Right atrium auricular region (tissue), 2 donors: ENCODE results near the gene IGIP. TPM values are rescaled to one million over a fixed set of nuclear protein-coding genes. Genes with fewer than 3 reads are reported as not detected.

Source experiments
- DNase-seq: peaks from one replicate; pipeline ENCODE4 v3.0.0-alpha.2; 2019; ENCODE audit warnings: low spot score
- H3K27ac ChIP-seq, 2 donors: fragments of 200-600 bp; sonication (generic); 1 replicate in 1 of 2; 2 replicates in 1 of 2; pipeline ENCODE4 v1.5.1; 2016 to 2019
- H3K27me3 ChIP-seq, 2 donors: fragments of 200-600 bp; sonication (generic); one replicate each; pipeline versions ENCODE4 v1.5.1 to v1.6.0; 2017 to 2019
- H3K36me3 ChIP-seq: fragments of 200-600 bp; sonication (generic); one replicate; pipeline ENCODE4 v1.5.1; 2016
- H3K4me1 ChIP-seq, 2 donors: fragments of 200-600 bp; sonication (generic); one replicate each; pipeline versions ENCODE4 v1.5.1 to v1.6.0; 2017 to 2019
- H3K4me3 ChIP-seq, 2 donors: fragments of 200-600 bp; sonication (generic); 1 replicate in 1 of 2; 2 replicates in 1 of 2; pipeline ENCODE4 v1.5.1; 2017 to 2019; ENCODE audit warnings: mild to moderate bottlenecking in 1 of 2, moderate library complexity in 1 of 2
- H3K9me3 ChIP-seq, 2 donors: fragments of 200-600 bp; sonication (generic); one replicate each; pipeline ENCODE4 v1.5.1; 2019
- total RNA-seq, 2 donors: library from RNA; depleted of rRNA; stranded (reverse); fragments of >200 nt; gene quantifications; one replicate each; pipeline ENCODE4 v1.1.0, GENCODE V29; 2016
- TF ChIP-seq, protein P1 (sequence below), 2 donors: fragments of 200-600 bp; sonication (generic); IDR thresholded peaks; one replicate each; pipeline ENCODE4 v1.5.1; 2019; ENCODE audit warnings: antibody characterized with exemption in 2 of 2

IGIP gene
- total RNA-seq, 2 donors from 2014 or later, result 13.7 to 13.8 TPM

DNA sequence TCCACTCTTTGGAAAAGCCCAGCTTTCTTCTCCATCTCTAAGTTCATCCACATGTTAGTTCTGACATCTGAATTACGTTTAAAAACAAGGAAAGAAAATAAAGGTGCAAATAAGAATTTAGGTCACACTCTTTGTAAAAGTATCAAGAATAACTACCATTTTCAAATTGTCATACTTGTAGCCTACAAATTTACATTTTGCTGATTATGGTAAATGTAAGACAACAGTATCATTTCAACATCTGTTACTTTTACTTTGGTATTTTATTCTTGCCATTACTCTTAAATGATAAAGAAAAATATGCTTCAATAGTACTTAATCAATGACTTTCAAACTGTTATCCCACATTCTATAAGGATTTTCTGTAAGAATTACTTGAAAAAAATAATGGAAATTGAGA is 21.6 kb upstream of the IGIP start:
- no peak overlapping the region for H3K4me3 ChIP-seq
- TF ChIP-seq, protein P1, sequence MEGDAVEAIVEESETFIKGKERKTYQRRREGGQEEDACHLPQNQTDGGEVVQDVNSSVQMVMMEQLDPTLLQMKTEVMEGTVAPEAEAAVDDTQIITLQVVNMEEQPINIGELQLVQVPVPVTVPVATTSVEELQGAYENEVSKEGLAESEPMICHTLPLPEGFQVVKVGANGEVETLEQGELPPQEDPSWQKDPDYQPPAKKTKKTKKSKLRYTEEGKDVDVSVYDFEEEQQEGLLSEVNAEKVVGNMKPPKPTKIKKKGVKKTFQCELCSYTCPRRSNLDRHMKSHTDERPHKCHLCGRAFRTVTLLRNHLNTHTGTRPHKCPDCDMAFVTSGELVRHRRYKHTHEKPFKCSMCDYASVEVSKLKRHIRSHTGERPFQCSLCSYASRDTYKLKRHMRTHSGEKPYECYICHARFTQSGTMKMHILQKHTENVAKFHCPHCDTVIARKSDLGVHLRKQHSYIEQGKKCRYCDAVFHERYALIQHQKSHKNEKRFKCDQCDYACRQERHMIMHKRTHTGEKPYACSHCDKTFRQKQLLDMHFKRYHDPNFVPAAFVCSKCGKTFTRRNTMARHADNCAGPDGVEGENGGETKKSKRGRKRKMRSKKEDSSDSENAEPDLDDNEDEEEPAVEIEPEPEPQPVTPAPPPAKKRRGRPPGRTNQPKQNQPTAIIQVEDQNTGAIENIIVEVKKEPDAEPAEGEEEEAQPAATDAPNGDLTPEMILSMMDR (IDR thresholded peaks at IDR 0.05), result no peak
- DNase-seq, result no peak
- H3K27ac ChIP-seq, result no peak overlapping the region
- H3K27me3 ChIP-seq, result no peaks in the 10 kb centered on the region
- no peaks in the 10 kb centered on the region for H3K9me3 ChIP-seq
- no peaks in the 10 kb centered on the region for H3K36me3 ChIP-seq
- H3K4me1 ChIP-seq, result peaks cover 0 to 21% of the 10 kb centered on the region in 2 donors

DNA sequence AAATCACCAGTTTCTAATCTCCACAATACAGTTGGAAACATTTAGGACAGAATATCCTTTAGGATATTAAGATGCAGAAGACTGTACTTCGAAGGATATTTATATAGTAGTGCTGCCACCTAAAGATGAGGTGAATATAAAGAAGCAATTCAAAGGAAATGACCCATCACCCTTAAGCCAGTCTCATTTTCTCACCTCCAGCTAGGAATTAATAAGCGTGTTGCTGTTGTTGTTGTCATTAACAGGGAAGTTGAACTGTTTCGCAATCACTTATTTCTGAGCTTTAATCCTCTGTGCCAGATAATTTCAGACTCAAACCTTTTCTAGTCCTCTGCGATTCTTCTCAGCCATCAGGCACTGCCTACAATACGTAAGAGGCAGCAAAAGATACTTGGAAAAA is 19.6 kb upstream of the IGIP start:
- no peak overlapping the region for H3K4me3 ChIP-seq
- no peaks in the 10 kb centered on the region for H3K9me3 ChIP-seq
- DNase-seq, result no peak
- H3K27me3 ChIP-seq, result no peaks in the 10 kb centered on the region
- H3K27ac ChIP-seq, result peak overlapping the region; percentile 99
- TF ChIP-seq, protein P1 (IDR thresholded peaks at IDR 0.05), result no peak
- no peaks in the 10 kb centered on the region for H3K36me3 ChIP-seq
- H3K4me1 ChIP-seq, result peaks cover 0 to 29% of the 10 kb centered on the region in 2 donors

DNA sequence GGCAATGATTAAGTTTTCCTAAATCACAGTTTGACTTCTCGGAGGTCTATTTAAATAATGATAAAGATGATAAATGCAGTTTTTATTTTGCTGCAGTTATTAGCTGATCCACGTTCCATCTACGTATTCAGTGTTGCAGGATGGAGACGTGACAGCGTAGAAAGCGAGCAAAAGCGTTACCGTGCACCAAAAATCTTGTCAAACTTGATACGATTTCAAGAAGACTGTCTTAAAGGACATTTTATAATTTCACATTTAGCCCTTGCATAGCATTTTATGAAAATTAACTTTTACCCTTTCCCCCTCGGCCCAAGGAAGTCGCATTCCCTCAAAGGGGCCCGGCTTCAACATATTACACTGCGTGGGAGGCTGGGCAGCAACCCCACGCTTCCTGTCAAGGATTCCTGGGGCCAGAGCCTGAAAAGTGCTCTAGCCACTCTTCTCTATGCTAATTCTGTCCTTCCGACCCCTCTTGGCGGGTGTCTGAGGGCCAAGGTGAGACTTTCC is 18.9 kb upstream of the IGIP start:
- peak overlapping the region; percentile 99 for H3K27ac ChIP-seq
- TF ChIP-seq, protein P1 (IDR thresholded peaks at IDR 0.05), result no peak
- H3K4me1 ChIP-seq, result peaks cover 0 to 34% of the 10 kb centered on the region in 2 donors
- no peaks in the 10 kb centered on the region for H3K27me3 ChIP-seq
- H3K36me3 ChIP-seq, result no peaks in the 10 kb centered on the region
- no peaks in the 10 kb centered on the region for H3K9me3 ChIP-seq
- peak overlapping the region; percentile 87 to 88 for H3K4me3 ChIP-seq
- no peak for DNase-seq

DNA sequence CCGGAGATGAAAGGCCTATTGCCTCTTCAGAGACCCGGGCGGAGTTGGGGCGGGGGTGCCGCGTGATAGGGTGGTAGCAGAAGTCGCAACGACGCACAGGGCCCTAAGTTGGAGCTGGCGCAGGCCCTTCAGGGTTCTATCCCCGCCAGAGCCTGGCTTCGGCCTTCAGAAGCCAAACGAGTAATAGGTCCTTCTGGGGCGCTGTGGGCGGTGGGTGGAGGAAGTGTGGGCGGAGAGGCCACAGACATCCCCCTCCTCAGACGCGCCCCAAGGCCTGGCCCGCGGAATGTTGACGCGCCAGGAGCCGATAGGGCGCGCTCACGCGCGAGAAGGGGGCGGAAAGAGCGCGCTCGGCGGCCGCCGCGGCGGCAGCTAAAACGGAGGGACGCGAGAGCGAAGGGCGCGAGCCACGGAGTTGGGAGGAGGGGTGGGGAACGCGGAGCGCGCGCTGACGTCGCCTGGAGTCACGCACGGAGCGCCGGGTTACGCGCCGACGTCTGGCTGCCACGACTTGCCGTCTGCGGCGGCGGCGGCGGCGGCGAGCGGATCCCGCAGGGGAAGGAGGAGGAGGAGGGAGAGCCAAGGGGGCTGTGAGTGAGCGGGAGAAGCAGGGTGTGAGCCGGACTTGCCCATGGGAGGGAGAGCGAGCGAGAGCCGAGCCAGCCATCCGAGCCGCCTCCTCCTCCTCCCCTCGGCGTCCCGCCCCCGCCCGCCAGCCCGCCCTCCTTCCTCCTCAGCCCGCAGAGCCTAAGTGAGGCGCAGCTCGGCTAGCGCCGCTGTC is 18.2 kb upstream of the IGIP start:
- DNase-seq, result peak; percentile 91
- Histone ChIP-seq H3K4me1 (peaks cover 0 to 41% of the 10 kb centered on the region in 2 donors), H3K36me3 (no peaks in the 10 kb centered on the region), H3K4me3 (peak overlapping the region; percentile 87 to 88), H3K27ac (peak overlapping the region; percentile 99), H3K9me3 (no peaks in the 10 kb centered on the region), H3K27me3 (no peaks in the 10 kb centered on the region)
- TF ChIP-seq, protein P1 (IDR thresholded peaks at IDR 0.05), result peak; percentile 15 to 48

DNA sequence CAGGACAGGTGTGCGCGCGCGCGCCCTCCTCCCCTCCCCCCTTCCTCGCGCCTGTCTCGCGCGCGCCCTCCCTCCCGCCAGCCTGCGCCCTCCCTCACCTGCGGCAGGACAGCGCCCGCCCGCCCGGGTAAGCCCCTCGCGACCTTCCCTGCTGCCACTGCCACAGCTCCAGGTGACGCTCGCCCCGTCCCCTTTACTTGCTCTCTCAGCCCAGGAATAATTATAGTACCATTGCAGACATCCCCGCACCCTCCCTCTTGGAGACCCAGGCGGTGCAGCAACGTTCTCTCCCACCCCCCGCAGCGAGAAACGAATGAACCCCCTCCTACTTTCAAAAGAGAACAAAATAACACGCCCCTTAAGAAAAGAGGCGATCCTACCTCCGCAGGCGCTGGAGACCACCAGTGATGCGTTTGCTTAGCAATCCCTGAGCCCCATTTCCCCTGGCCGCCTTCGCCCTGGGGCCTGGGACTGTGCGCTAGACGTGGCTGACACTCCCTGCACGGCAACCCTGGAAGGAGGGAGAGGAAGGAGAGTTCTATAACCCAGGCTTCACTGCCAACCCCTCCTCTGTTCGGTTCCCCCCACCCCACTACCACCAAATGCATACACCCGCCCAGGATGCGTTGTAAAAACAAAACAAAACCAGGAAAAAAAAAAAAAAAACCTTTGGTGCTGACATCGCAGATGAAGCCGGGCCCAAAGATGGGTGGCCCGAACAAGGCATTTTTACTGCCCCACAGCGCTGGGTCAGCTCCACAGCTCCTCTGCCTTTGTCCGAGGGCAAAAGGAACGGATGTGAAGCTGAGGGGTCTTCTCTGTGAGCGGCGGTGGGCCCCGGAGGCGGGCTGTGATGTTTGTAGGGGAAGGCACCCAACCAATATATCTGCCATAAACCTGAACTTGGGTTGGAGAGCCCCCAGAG is 17.4 kb upstream of the IGIP start:
- peak overlapping the region; percentile 87 to 88 for H3K4me3 ChIP-seq
- H3K4me1 ChIP-seq, result peaks cover 0 to 49% of the 10 kb centered on the region in 2 donors
- peak overlapping the region; percentile 99 for H3K27ac ChIP-seq
- TF ChIP-seq, protein P1 (IDR thresholded peaks at IDR 0.05), result no peak
- H3K27me3 ChIP-seq, result no peaks in the 10 kb centered on the region
- H3K36me3 ChIP-seq, result no peaks in the 10 kb centered on the region
- H3K9me3 ChIP-seq, result no peaks in the 10 kb centered on the region
- no peak for DNase-seq
